AG10803 (cell line): ENCODE results near the gene TCEA2.

Source experiments
- DNase-seq: peaks from one replicate; pipeline ENCODE4 v3.0.0; 2010; ENCODE audit warnings: low read depth
- H3K4me3 ChIP-seq: 2 replicates; pipeline ENCODE4 v1.5.1; 2011; ENCODE audit warnings: mild to moderate bottlenecking, low read length, control low read depth
- TF ChIP-seq, protein P1 (sequence below): conservative IDR thresholded peaks from 2 replicates; pipeline ENCODE4 v1.5.1; 2011; ENCODE audit warnings: mild to moderate bottlenecking, low read length, control low read depth, inconsistent platforms

Gene TCEA2

GRCh38 chr20:64119301-64119680, 56.3 kb downstream of the TCEA2 start:
- DNase-seq, result no peak

DNA sequence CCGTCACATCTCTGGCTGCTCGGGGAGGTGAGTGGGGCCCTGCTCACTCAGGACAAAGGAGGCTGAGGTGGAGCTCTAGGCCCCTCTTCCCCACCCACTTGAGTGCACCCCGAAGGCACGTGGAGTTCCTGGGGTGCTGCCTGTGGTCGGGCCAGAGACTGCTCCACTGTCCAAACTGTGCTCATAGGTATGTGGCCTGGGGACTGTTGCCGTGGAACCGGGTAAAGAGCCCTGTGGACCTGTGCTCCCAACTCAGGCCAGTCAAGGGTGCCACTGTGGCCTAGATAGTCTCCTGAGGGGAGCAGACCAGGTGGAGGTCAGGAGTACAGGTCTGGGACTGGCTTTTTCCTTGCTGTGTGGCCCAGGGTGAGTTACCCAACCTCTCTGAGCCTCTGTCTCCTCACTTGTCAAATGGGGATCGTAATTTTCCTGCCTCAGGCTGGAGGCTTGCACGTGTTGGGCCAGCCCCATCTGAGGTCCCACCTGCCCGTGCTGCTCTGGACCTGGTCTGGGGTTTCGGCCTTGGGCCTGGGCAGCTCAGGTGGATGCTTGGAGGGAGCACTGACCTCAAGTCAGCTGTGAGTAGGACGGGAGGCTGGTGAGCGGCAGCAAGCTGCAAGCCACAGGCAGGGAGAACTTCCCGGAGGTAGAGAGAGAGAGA, 56.8 kb downstream of the TCEA2 start:
- TF ChIP-seq, protein P1, sequence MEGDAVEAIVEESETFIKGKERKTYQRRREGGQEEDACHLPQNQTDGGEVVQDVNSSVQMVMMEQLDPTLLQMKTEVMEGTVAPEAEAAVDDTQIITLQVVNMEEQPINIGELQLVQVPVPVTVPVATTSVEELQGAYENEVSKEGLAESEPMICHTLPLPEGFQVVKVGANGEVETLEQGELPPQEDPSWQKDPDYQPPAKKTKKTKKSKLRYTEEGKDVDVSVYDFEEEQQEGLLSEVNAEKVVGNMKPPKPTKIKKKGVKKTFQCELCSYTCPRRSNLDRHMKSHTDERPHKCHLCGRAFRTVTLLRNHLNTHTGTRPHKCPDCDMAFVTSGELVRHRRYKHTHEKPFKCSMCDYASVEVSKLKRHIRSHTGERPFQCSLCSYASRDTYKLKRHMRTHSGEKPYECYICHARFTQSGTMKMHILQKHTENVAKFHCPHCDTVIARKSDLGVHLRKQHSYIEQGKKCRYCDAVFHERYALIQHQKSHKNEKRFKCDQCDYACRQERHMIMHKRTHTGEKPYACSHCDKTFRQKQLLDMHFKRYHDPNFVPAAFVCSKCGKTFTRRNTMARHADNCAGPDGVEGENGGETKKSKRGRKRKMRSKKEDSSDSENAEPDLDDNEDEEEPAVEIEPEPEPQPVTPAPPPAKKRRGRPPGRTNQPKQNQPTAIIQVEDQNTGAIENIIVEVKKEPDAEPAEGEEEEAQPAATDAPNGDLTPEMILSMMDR, result no peak
- no peak overlapping the region for H3K4me3 ChIP-seq
- no peak for DNase-seq

More at GRCh38 chr20:64119301-64119680, 56.3 kb downstream of the TCEA2 start:
- TF ChIP-seq, protein P1, result no peak
- H3K4me3 ChIP-seq, result no peak overlapping the region

GRCh38 chr20:64121586-64121985, 58.6 kb downstream of the TCEA2 start:
- no peak overlapping the region for H3K4me3 ChIP-seq
- TF ChIP-seq, protein P1, result no peak
- no peak for DNase-seq
